GM21390 (cell line): ENCODE measurements around the gene WASF2.
"Not testable (repeated sequence)": the region's sequence is repeated elsewhere in the genome, so short reads cannot be mapped to it uniquely, and the experiment has no call there.

Experiments
- ATAC-seq: cut with Tn5 transposase; IDR thresholded peaks from one replicate; pipeline ENCODE4 v1.9.1; 2021; ENCODE audit not compliant: unreplicated experiment

WASF2 gene

GRCh38 chr1:27521861-27522431, 32.0 kb upstream of the WASF2 start:
- ATAC-seq = no peak

- ATAC-seq = no peak
Measured at GRCh38 chr1:27521336-27521831, 31.4 kb upstream of the WASF2 start.

GRCh38 chr1:27520651-27521050, 30.7 kb upstream of the WASF2 start:
- ATAC-seq = no peak

- no peak for ATAC-seq
Measured at GRCh38 chr1:27519331-27520258, 29.6 kb upstream of the WASF2 start.

DNA sequence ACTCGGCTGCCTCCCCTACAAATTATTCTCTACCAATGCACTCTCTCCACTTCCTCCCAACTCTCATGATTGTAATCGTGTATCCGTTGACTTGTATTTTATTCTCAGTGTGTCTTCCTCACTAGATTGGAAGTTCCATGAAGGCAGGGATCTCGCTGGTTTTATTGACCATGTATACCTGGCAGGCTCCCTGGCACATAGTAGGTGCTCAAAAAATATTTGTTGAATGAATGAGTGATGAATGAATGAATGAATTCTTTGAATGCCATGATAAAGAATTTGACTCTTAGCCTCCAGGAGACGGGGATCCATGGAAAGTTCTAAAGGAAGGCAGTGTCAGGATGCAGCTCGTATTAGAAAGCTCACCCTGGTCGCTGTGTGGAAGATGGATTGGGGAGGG, 28.8 kb upstream of the WASF2 start:
- no peak for ATAC-seq

GRCh38 chr1:27517907-27518718, 28.1 kb upstream of the WASF2 start:
- ATAC-seq = no peak

DNA sequence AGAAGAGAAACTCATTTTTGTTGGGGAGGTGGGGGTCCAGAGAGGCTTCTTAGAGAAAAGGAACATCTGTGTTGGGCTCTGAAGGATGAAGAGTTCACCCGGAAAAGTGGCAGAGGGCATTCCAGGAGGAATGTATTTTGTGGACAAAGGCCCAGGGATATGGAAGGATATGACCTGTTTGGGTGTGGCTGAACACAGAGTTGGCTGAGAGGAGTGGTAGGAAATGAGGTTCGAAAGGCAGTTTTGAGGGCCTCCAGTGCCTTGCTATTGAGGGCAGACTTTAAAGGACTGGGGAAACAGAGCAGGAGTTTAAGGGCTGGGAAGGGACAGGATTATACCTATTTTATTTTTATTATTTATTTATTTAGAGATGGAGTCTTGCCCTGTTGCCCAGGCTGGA, 27.3 kb upstream of the WASF2 start:
- ATAC-seq = no peak

- ATAC-seq = no peak
Measured at GRCh38 chr1:27515626-27516025, 25.7 kb upstream of the WASF2 start.

DNA sequence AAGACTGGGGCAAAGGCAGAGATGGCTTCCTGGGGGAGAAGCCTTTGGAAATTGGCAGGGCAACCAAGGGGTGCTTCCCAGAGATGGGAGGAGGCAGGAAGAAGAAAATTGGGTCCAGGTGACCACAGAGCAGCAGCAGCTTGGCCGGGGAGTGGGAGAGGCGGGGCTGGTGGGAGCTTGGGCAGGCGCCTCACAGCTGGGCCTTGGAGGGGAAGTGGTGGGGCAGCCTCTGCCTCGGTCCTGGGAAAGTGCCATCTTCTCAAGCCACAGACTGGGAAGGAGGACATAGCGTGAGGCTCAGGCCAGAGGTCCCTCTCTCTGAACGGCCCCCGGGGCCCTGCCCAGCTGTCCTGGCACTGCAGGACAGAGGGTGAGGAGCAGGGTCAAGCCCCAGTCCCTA, 24.0 kb upstream of the WASF2 start:
- no peak for ATAC-seq

- no peak for ATAC-seq
Measured at GRCh38 chr1:27513528-27513927, 23.6 kb upstream of the WASF2 start.

DNA sequence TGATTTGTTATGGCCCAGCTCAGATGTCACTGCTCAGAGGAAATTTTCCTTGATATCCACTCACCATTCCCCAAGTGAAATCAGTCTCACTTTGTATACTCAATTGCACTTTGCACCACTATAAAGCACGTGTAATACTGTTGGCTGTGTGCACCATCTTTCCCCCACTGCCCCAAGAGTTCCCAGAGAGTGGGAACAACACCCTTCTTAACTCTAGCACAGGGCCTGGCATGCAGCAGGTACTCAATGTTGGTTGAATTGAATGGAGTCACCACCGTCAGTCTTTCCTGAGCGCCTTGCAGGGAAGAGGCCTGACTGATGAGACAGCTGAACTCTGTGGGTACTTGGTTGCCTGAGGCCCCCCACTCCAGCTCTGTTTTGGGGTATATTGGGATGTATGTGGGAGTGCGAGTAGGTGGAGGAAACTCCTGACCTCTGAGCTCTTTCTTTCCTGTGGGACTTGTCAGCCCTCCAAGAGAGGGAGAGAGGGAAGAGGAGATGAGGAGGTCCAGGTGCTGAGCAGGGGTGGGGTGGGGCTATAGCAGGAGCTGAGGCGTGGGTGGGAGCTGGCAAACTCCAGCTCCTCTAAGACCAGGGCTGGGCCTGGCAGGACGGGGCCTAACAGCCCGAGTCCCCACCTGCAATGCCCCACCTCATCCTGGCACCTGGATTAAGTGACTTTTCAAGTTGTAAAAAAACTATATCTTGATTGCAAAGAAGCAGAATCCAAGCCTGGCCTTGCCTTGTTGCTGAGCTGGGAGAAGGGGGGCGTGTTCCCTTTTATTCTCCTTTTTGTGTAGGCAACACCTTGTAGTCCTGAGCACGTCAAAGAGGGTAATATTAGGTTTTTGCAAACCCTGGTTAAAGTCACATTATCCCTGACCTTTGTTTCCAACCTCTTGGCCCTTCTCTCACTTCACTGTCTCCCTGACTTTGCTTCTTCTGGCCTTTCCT, 19.4 kb upstream of the WASF2 start:
- no peak for ATAC-seq

GRCh38 chr1:27507960-27508665, 18.1 kb upstream of the WASF2 start:
- ATAC-seq = no peak

DNA sequence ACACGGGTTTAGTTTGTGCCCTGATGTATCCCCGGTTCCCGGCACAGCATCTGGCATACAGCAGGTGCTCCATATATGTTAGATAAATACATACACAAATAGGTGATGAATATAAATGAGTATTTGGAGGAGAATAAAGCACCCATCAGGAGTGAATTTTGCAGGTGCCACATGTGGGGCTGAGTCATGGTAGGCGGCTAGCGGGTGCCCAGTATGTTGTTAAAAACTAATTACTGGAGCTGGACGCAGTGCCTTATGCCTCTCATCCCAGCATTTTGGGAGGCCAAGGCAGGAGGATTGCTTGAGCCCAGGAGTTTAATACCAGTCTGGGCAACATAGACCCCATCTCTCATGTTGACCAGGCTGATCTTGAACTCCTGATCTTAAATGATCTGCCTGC, 16.7 kb upstream of the WASF2 start:
- no peak for ATAC-seq

DNA sequence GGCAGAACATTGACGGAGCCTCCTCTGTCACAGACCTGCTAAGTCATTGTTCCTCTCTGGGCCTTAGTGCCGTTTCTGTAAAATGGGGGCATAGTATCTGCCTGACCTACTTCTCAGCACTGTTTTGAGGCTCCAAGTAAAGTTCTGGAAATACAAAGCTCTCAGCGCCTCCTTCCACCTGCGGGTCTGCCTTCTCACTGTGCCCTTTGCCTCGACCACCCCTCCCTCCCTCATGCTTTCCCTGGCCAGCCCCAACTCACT, 15.4 kb upstream of the WASF2 start:
- no peak for ATAC-seq

DNA sequence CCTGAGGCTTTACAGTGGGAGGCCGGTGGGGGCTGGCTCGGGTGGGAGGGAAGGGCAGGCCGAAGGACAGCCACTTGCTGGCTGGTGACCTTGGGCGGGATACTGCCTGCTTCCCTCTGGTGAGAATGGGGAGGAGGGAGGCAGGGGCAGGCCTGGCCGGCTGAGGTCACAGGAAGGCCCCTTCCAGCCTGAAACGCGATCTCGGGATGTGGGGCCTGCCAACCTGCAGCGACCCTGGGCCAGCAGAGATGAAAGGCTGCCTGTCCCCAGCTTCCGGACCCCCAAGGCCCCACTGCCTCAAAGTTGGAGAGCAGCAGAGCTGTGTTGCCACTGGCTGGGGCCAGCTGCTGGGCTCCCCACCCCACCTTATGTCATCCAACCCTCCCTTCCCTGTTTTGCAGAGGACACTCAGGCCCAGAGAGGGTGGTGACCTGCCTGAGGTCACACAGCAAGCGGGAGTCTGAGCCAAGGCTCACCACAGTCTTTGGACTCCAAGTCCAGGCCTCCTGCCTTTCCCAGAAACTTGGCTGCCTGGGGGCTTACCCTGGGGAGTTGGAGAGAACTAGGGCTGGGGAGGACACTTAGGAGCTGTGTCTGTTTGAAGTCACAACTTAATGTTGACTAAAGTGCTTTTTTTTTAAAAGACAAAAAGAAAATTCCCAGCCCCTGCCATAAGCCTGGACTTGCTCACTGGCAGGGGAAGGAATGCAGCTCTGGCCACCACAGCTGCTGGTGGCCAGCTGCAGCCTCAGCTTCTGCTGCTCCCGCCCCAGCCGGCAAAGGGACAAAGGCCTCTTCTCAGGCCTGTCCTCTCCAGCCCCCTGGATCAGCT, 14.8 kb upstream of the WASF2 start:
- no peak for ATAC-seq

DNA sequence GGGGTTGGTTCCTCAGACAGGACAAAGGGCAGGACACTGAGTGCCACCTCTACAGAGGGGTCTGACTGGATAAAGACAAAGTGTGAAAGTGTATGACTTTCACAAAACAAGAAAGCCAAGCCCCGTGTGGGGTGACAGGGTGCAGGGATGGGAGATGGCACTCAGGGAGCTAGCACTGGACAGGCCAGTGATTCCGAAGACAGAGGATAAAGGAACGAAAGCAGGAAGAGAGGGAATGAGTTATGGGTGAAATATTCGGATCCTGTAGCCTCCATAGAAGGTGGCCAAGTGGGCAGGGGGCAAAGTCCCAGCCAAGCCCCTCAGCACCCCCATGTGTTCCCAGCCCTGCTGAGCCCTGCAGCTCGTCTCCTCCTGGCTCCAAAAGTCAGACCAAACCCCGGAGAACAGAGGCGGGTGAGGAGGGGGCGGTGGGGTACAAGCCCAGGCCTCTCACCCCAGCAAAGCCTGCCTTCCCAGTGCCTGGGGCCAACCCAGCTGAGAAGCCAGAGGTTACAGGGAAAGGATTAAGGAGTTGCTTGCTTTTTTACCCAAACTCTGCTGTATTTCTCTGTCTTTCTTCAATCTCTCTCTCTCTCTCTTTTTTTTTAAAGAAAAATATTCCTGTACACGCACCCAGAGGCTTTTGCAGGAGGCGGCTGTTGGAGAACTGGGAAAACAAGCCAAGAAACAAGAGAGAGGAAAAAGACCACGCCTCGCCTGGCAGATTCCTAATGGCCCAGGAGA, 14.0 kb upstream of the WASF2 start:
- no peak for ATAC-seq

DNA sequence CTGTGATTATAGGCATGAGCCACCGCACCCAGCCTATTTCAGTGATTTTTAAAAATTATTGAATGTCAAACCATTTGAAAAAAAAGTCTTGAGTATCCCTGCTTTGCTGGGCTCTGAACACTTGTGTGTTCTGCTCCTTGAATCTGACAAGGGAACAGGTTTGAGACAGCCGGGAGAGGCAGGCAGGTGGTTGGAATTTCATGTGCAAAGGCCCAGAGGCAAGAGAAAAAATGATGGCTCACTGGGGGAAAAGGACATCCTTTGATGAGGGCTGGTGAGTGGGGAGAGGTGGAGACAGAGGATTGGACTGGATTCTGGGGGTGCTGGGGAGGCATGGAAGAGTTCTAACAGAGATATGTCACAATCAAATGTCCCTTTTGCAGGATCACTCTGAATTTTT, 13.1 kb upstream of the WASF2 start:
- ATAC-seq = no peak

GRCh38 chr1:27501159-27501558, 11.2 kb upstream of the WASF2 start:
- not testable (repeated sequence) for ATAC-seq

DNA sequence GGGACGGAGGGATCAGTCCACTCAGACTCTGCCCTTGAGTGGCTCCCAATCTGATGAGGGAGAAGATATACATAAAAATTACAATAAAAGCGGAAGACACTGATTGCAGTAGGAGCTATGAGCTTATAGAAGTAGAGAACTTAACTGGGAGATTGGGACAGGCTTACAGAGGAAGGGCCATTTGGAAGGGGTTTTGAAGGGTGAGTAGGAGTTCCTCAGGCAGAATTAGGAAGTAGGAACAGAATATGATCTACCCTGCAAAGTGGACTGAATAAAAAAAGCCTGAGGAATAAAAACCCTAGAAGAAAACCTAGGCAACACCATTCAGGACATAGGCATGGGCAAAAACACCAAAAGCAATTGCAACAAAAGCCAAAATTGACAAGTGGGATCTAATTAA, 9.2 kb upstream of the WASF2 start:
- ATAC-seq = no peak
